SW 1271 (cell line): ENCODE results near the gene MCM6.
"Not testable (repeated sequence)": the region's sequence is repeated elsewhere in the genome, so short reads cannot be mapped to it uniquely, and the experiment has no call there.

Experiments
- DNase-seq, 2 experiments: peaks; one replicate each; lab custom pipeline; 2025; lab: John Stamatoyannopoulos, UW

The MCM6 gene

GRCh38 chr2:135876066-135876711 is at the start of gene MCM6:
MCM6 (minus strand) TSS chr2:135876443; CDS start chr2:135876365, 78 bp downstream.
- DNase-seq: peak; percentile 88 to 96

GRCh38 chr2:135925571-135925970 is 49.3 kb upstream of the MCM6 start:
- DNase-seq: no peak

GRCh38 chr2:135916207-135916606 is 40.0 kb upstream of the MCM6 start:
- DNase-seq: peak; percentile 9 to 38

- no peak for DNase-seq
Measured at GRCh38 chr2:135914485-135914884, 38.2 kb upstream of the MCM6 start.

- DNase-seq: peak in 1 of 2 experiments; percentile 53
Measured at GRCh38 chr2:135913727-135914365, 37.6 kb upstream of the MCM6 start.

- DNase-seq: peak in 1 of 2 experiments; percentile 13
Measured at GRCh38 chr2:135909976-135910375, 33.7 kb upstream of the MCM6 start.

GRCh38 chr2:135905679-135906078 is 29.4 kb upstream of the MCM6 start:
- DNase-seq: no peak

- DNase-seq: no peak
Measured at GRCh38 chr2:135904341-135904989, 28.2 kb upstream of the MCM6 start.

GRCh38 chr2:135903650-135904049 is 27.4 kb upstream of the MCM6 start:
- no peak for DNase-seq

GRCh38 chr2:135899567-135899966 is 23.3 kb upstream of the MCM6 start:
- no peak for DNase-seq

GRCh38 chr2:135898234-135898786 is 22.1 kb upstream of the MCM6 start:
- DNase-seq: no peak

GRCh38 chr2:135894930-135895329 is 18.7 kb upstream of the MCM6 start:
- DNase-seq: no peak

GRCh38 chr2:135893374-135893794 is 17.1 kb upstream of the MCM6 start:
- DNase-seq: no peak

GRCh38 chr2:135890835-135891234 is 14.6 kb upstream of the MCM6 start:
- DNase-seq: no peak

- no peak for DNase-seq
Measured at GRCh38 chr2:135890149-135890548, 13.9 kb upstream of the MCM6 start.

- DNase-seq: not testable (repeated sequence)
Measured at GRCh38 chr2:135888587-135888986, 12.3 kb upstream of the MCM6 start.

- no peak for DNase-seq
Measured at GRCh38 chr2:135885709-135886108, 9.5 kb upstream of the MCM6 start.

GRCh38 chr2:135882415-135882814 is 6.2 kb upstream of the MCM6 start:
- DNase-seq: no peak

GRCh38 chr2:135876770-135877169 is 527 bp upstream of the MCM6 start:
- not testable (repeated sequence) for DNase-seq

- DNase-seq: peak in 1 of 2 experiments; percentile 45
Measured at GRCh38 chr2:135875491-135876065, 665 bp downstream of the MCM6 start.

- no peak for DNase-seq
Measured at GRCh38 chr2:135874777-135875365, 1.4 kb downstream of the MCM6 start.

GRCh38 chr2:135870571-135870970 is 5.7 kb downstream of the MCM6 start:
- DNase-seq: no peak
